Neuronal stem cell (in vitro differentiated cells): Measurements from ENCODE around the gene ULK3.

Experiments
- DNase-seq: peaks from one replicate; pipeline ENCODE4 v3.0.0-alpha.2; 2013; ENCODE audit warnings: low spot score
- H2AFZ ChIP-seq: one replicate; pipeline ENCODE4 v1.6.1; 2013; ENCODE audit warnings: mild to moderate bottlenecking, low read length, inconsistent platforms
- H2AK5ac ChIP-seq: 2 replicates; pipeline ENCODE4 v1.6.1; 2013; ENCODE audit warnings: low read depth, mild to moderate bottlenecking, inconsistent platforms, low read length, moderate library complexity, mixed read lengths
- H2BK120ac ChIP-seq: 2 replicates; pipeline ENCODE4 v1.6.1; 2013; ENCODE audit warnings: low read depth, mild to moderate bottlenecking, inconsistent platforms, low read length, moderate library complexity, mixed read lengths
- H2BK12ac ChIP-seq: one replicate; pipeline ENCODE4 v1.6.1; 2013; ENCODE audit warnings: low read length, inconsistent platforms
- H2BK15ac ChIP-seq: 2 replicates; pipeline ENCODE4 v1.6.1; 2013; ENCODE audit warnings: mild to moderate bottlenecking, low read length, inconsistent platforms, mixed read lengths
- H2BK5ac ChIP-seq: one replicate; pipeline ENCODE4 v1.6.1; 2013; ENCODE audit warnings: inconsistent platforms, mild to moderate bottlenecking, low read length, moderate library complexity
- H3K14ac ChIP-seq: one replicate; pipeline ENCODE4 v1.6.1; 2013; ENCODE audit warnings: low read length, inconsistent platforms
- H3K18ac ChIP-seq: 2 replicates; pipeline ENCODE4 v1.6.1; 2013; ENCODE audit warnings: low read length, inconsistent platforms
- H3K23ac ChIP-seq: 2 replicates; pipeline ENCODE4 v1.6.1; 2013; ENCODE audit warnings: low read depth, mild to moderate bottlenecking, mixed read lengths, low read length, inconsistent platforms; ENCODE audit not compliant: poor library complexity
- H3K27ac ChIP-seq: replicated peaks from 3 replicates; pipeline ENCODE4 v1.5.1; 2013; ENCODE audit warnings: low read length, inconsistent platforms
- H3K27me3 ChIP-seq, 3 experiments: 2 replicates each; pipeline ENCODE4 v1.6.1; 2013; ENCODE audit warnings: low read length in 3 of 3, mild to moderate bottlenecking in 2 of 3, inconsistent platforms in 1 of 3, low read depth in 1 of 3, mixed read lengths in 1 of 3, moderate library complexity in 1 of 3; ENCODE audit not compliant: control insufficient read depth in 3 of 3, insufficient read depth in 3 of 3
- H3K36me3 ChIP-seq, 2 donors: replicated peaks in 1 of 2; 2 replicates each; pipeline ENCODE4 v1.6.1; 2013; ENCODE audit warnings: low read length in 2 of 2; ENCODE audit not compliant: control insufficient read depth in 2 of 2, insufficient read depth in 2 of 2
- H3K4ac ChIP-seq: 2 replicates; pipeline ENCODE4 v1.6.1; 2013; ENCODE audit warnings: inconsistent platforms, mild to moderate bottlenecking, low read length, moderate library complexity
- H3K4me1 ChIP-seq, 2 donors: 1 replicate in 1 of 2; 2 replicates in 1 of 2; pipeline ENCODE4 v1.6.1; 2013; ENCODE audit warnings: low read length in 2 of 2, low read depth in 1 of 2; ENCODE audit not compliant: control insufficient read depth in 2 of 2, insufficient read depth in 1 of 2
- H3K4me2 ChIP-seq: one replicate; pipeline ENCODE4 v1.6.1; 2013; ENCODE audit warnings: mild to moderate bottlenecking, low read length, inconsistent platforms; ENCODE audit not compliant: insufficient read depth, poor library complexity, severe bottlenecking
- H3K4me3 ChIP-seq, 2 donors: 2 replicates each; pipeline ENCODE4 v1.5.1; 2013; ENCODE audit warnings: low read length in 2 of 2, mild to moderate bottlenecking in 2 of 2, inconsistent platforms in 1 of 2, moderate library complexity in 1 of 2
- H3K79me1 ChIP-seq: one replicate; pipeline ENCODE4 v1.6.1; 2013; ENCODE audit warnings: low read depth, mild to moderate bottlenecking, inconsistent platforms, low read length, moderate library complexity
- H3K9ac ChIP-seq: one replicate; pipeline ENCODE4 v1.6.1; 2013; ENCODE audit warnings: mild to moderate bottlenecking, low read depth, low read length, inconsistent platforms; ENCODE audit not compliant: poor library complexity
- H3K9me3 ChIP-seq, 2 donors: replicated peaks in 1 of 2; 2 replicates each; pipeline versions ENCODE3 to v1.6.1; 2013; ENCODE audit warnings: low read length in 2 of 2, mild to moderate bottlenecking in 2 of 2, inconsistent platforms in 1 of 2, low read depth in 1 of 2, mixed read lengths in 1 of 2, moderate library complexity in 1 of 2; ENCODE audit not compliant: control insufficient read depth in 2 of 2, insufficient read depth in 1 of 2
- H4K8ac ChIP-seq: one replicate; pipeline ENCODE4 v1.6.1; 2013; ENCODE audit warnings: low read depth, mild to moderate bottlenecking, inconsistent platforms, low read length, moderate library complexity
- H4K91ac ChIP-seq: one replicate; pipeline ENCODE4 v1.6.1; 2013; ENCODE audit warnings: low read length, low read depth, mild to moderate bottlenecking, inconsistent platforms; ENCODE audit not compliant: poor library complexity
- WGBS, 2 donors: extraction: QIAGEN DNeasy Blood & Tissue Kit; methylation state at CpG; one replicate each; pipeline ENCODE4 v1.1.7; 2013; ENCODE audit warnings: missing lambda C conversion rate in 2 of 2, mixed read lengths in 1 of 2; ENCODE audit not compliant: insufficient read length in 2 of 2, insufficient replicate concordance in 1 of 2; ENCODE audit errors: extremely low coverage in 2 of 2; 5-methylcytosine and 5-hydroxymethylcytosine counted together

ULK3 gene

GRCh38 chr15:74808840-74809229, 34.1 kb downstream of the ULK3 start:
- H3K27ac ChIP-seq = no peak overlapping the region

GRCh38 chr15:74808078-74808839, 34.7 kb downstream of the ULK3 start:
- Histone ChIP-seq H3K36me3 (peaks cover 10 to 16% of the 10 kb centered on the region in 2 donors), H3K14ac (peak overlapping the region; percentile 21), H3K79me1 (no peaks in the 10 kb centered on the region), H3K27ac (no peak overlapping the region), H3K9me3 (no peaks in the 10 kb centered on the region), H3K4me1 (peaks cover 0 to 4% of the 10 kb centered on the region in 2 donors), H3K4me2 (no peak overlapping the region), H4K91ac (no peak overlapping the region), H3K18ac (peak overlapping the region; percentile 8), H2BK5ac (no peak overlapping the region), H2AFZ (no peak overlapping the region), H2BK120ac (no peak overlapping the region), H3K4ac (no peak overlapping the region), H2BK12ac (no peak overlapping the region), H2BK15ac (no peak overlapping the region), H3K27me3 (no peaks in the 10 kb centered on the region), H3K23ac (no peak overlapping the region), H2AK5ac (no peak overlapping the region), H4K8ac (no peak overlapping the region), H3K4me3 (no peak overlapping the region), H3K9ac (no peak overlapping the region)
- no CpG with 5 or more reads among the region's 18 CpGs for WGBS, 2 donors
- no peak for DNase-seq

More at GRCh38 chr15:74808840-74809229, 34.1 kb downstream of the ULK3 start:
- Histone ChIP-seq H4K91ac (no peak overlapping the region), H3K4me3 (no peak overlapping the region), H2BK12ac (no peak overlapping the region), H3K18ac (no peak overlapping the region), H3K9ac (no peak overlapping the region), H3K36me3 (peaks cover 6 to 11% of the 10 kb centered on the region in 2 donors), H3K4me1 (peaks cover 0 to 4% of the 10 kb centered on the region in 2 donors), H2BK5ac (no peak overlapping the region), H2BK15ac (no peak overlapping the region), H2BK120ac (no peak overlapping the region), H2AFZ (no peak overlapping the region), H3K79me1 (no peaks in the 10 kb centered on the region), H2AK5ac (no peak overlapping the region), H3K4ac (no peak overlapping the region), H3K23ac (no peak overlapping the region), H3K9me3 (no peaks in the 10 kb centered on the region), H3K4me2 (no peak overlapping the region), H4K8ac (no peak overlapping the region), H3K27me3 (no peaks in the 10 kb centered on the region), H3K14ac (no peak overlapping the region)
- DNase-seq = no peak
- WGBS, 2 donors = no CpG with 5 or more reads among the region's 4 CpGs

- Histone ChIP-seq H2BK12ac (no peak overlapping the region), H3K27me3 (no peaks in the 10 kb centered on the region), H3K79me1 (peaks cover 3% of the 10 kb centered on the region), H4K8ac (no peak overlapping the region), H3K4ac (no peak overlapping the region), H3K27ac (no peak overlapping the region), H2AK5ac (no peak overlapping the region), H2AFZ (no peak overlapping the region), H3K18ac (no peak overlapping the region), H2BK5ac (no peak overlapping the region), H3K23ac (no peak overlapping the region), H3K36me3 (peaks cover 16 to 26% of the 10 kb centered on the region in 2 donors), H3K14ac (no peak overlapping the region), H3K9me3 (no peaks in the 10 kb centered on the region), H3K4me2 (no peak overlapping the region), H3K4me1 (peaks cover 0 to 4% of the 10 kb centered on the region in 2 donors), H3K4me3 (no peak overlapping the region), H4K91ac (no peak overlapping the region), H3K9ac (no peak overlapping the region), H2BK120ac (no peak overlapping the region), H2BK15ac (no peak overlapping the region)
- DNase-seq = no peak
- no CpG with 5 or more reads among the region's 5 CpGs for WGBS, 2 donors
Observed at GRCh38 chr15:74807282-74807681, 35.7 kb downstream of the ULK3 start.

- Histone ChIP-seq H2AK5ac (no peak overlapping the region), H3K18ac (no peak overlapping the region), H3K14ac (no peak overlapping the region), H3K27me3 (no peaks in the 10 kb centered on the region), H3K4ac (no peak overlapping the region), H3K23ac (no peak overlapping the region), H2BK5ac (no peak overlapping the region), H3K36me3 (peaks cover 34 to 50% of the 10 kb centered on the region in 2 donors), H2BK15ac (no peak overlapping the region), H3K4me2 (no peak overlapping the region), H3K27ac (no peak overlapping the region), H2BK12ac (no peak overlapping the region), H3K9me3 (no peaks in the 10 kb centered on the region), H2BK120ac (no peak overlapping the region), H3K4me1 (peaks cover 0 to 4% of the 10 kb centered on the region in 2 donors), H3K9ac (no peak overlapping the region), H3K4me3 (no peak overlapping the region), H2AFZ (no peak overlapping the region), H4K8ac (no peak overlapping the region), H3K79me1 (peaks cover 4% of the 10 kb centered on the region), H4K91ac (no peak overlapping the region)
- no peak for DNase-seq
- WGBS, 2 donors = no CpG with 5 or more reads among the region's 6 CpGs
Observed at GRCh38 chr15:74804935-74805334, 38.0 kb downstream of the ULK3 start.
